ENCODE measurements around the gene MMP25.
A peak's percentile ranks its signal among the peaks of the same experiment; 100 is the strongest.

MMP25 gene

DNA sequence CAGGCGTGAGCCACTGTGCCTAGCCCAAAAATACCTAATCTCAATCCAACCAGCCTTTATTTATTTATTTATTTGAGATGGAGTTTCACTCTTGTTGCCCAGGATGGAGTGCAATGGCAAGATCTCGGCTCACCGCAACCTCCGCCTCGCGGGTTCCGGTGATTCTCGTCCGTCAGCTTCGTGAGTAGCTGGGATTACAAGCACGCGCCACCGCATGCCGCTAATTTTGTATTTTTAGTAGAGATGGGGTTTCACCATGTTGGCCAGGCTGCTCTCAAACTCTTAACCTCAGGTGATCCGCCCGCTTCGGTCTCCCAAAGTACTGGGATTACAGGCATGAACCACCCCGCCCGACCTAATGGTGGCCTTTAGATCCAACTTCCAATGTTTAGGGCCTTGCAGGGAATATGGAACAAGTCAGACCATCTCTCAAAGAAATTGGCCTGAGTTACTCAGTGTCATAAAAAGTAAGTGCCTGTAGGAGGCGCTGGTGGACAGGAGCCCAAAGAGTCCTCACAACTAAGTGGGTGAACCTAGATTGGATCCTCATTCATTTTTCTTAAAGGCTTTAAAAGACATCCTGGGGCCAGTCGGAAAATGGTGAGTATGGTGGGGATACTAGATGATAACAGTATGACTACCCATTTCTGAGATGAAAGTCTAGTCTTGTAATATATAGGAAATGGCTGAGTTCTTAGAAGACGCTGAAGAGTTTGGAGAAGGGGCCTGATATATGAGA is 48.1 kb downstream of the MMP25 start:
- Histone ChIP-seq H3F3A (ENCODE audit: insufficient read depth) (peaks cover 5% of the 10 kb centered on the region; the same call in 1 of the 2 replicates), H3K4me2 (ENCODE audit: low read depth, low read length, poor library complexity, severe bottlenecking) (no peak overlapping the region)

DNA sequence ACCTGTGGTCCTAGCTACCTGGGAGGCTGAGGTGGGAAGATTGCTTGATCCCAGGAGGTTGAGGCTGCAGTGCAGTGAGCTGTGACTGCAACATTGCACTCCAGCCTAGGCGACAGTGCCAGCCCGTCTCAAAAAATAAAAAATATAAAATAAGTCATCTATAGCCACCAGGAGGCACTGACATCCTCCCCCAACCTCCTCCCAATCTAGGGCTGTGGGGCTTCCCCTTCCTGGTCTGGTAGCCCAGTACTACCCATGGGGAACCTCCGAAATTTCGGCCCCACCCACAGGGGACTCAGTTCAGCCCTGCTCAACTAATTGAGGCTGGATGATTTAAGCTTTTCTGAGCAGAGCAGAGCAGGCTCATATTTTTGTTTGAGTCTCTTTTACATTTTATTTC is 49.5 kb downstream of the MMP25 start:
- H2AFZ ChIP-seq (ENCODE audit: low read depth, low read length, severe bottlenecking) = peak overlapping the region; percentile 13
- no peaks in the 10 kb centered on the region for H3K9me2 ChIP-seq (replicated peaks; ENCODE audit: insufficient read depth, low read length)
- no peak overlapping the region for H3K4me2 ChIP-seq (ENCODE audit: low read depth, low read length, poor library complexity, severe bottlenecking)
- no peaks in the 10 kb centered on the region for H3K36me3 ChIP-seq (ENCODE audit: low read length)
- no peak overlapping the region for H3K27ac ChIP-seq (ENCODE audit: low read depth, low read length)
- no peaks in the 10 kb centered on the region for H4K20me1 ChIP-seq (ENCODE audit: low read depth, low read length)
- TF ChIP-seq, protein P1, sequence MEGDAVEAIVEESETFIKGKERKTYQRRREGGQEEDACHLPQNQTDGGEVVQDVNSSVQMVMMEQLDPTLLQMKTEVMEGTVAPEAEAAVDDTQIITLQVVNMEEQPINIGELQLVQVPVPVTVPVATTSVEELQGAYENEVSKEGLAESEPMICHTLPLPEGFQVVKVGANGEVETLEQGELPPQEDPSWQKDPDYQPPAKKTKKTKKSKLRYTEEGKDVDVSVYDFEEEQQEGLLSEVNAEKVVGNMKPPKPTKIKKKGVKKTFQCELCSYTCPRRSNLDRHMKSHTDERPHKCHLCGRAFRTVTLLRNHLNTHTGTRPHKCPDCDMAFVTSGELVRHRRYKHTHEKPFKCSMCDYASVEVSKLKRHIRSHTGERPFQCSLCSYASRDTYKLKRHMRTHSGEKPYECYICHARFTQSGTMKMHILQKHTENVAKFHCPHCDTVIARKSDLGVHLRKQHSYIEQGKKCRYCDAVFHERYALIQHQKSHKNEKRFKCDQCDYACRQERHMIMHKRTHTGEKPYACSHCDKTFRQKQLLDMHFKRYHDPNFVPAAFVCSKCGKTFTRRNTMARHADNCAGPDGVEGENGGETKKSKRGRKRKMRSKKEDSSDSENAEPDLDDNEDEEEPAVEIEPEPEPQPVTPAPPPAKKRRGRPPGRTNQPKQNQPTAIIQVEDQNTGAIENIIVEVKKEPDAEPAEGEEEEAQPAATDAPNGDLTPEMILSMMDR (IDR thresholded peaks at IDR 0.05; ENCODE audit: insufficient read depth, low read length, poor library complexity, severe bottlenecking) = peak; percentile 25
- TF ChIP-seq EZH2phosphoT487 (conservative IDR thresholded peaks at IDR 0.05; ENCODE audit: low read length) = no peak
- no peak overlapping the region for H3K4me3 ChIP-seq (ENCODE audit: insufficient read depth, low read length, poor library complexity, severe bottlenecking)
- no peaks in the 10 kb centered on the region for H3K27me3 ChIP-seq (ENCODE audit: low read length)
- H3K79me2 ChIP-seq (ENCODE audit: insufficient read depth, low read length) = no peaks in the 10 kb centered on the region
- H3F3A ChIP-seq (ENCODE audit: insufficient read depth) = peaks cover 5% of the 10 kb centered on the region; the same call in 1 of the 2 replicates
- H3K9me3 ChIP-seq (ENCODE audit: insufficient read depth, low read length) = no peaks in the 10 kb centered on the region
- no peak overlapping the region for H3K9ac ChIP-seq (ENCODE audit: low read length)

More for the DNA sequence above, 48.1 kb downstream of the MMP25 start:
- TF ChIP-seq, protein P1 (IDR thresholded peaks at IDR 0.05; ENCODE audit: insufficient read depth, low read length, poor library complexity, severe bottlenecking) = peak; percentile 75
- no peak for TF ChIP-seq EZH2phosphoT487 (conservative IDR thresholded peaks at IDR 0.05; ENCODE audit: low read length)
- Histone ChIP-seq H3K79me2 (ENCODE audit: insufficient read depth, low read length) (no peaks in the 10 kb centered on the region), H4K20me1 (ENCODE audit: low read depth, low read length) (no peaks in the 10 kb centered on the region), H3K4me3 (ENCODE audit: insufficient read depth, low read length, poor library complexity, severe bottlenecking) (no peak overlapping the region), H3K9me3 (ENCODE audit: insufficient read depth, low read length) (no peaks in the 10 kb centered on the region), H3K9ac (ENCODE audit: low read length) (no peak overlapping the region), H3K27ac (ENCODE audit: low read depth, low read length) (no peak overlapping the region), H3K27me3 (ENCODE audit: low read length) (no peaks in the 10 kb centered on the region), H2AFZ (ENCODE audit: low read depth, low read length, severe bottlenecking) (no peak overlapping the region), H3K36me3 (ENCODE audit: low read length) (no peaks in the 10 kb centered on the region), H3K9me2 (replicated peaks; ENCODE audit: insufficient read depth, low read length) (no peaks in the 10 kb centered on the region)

DNA sequence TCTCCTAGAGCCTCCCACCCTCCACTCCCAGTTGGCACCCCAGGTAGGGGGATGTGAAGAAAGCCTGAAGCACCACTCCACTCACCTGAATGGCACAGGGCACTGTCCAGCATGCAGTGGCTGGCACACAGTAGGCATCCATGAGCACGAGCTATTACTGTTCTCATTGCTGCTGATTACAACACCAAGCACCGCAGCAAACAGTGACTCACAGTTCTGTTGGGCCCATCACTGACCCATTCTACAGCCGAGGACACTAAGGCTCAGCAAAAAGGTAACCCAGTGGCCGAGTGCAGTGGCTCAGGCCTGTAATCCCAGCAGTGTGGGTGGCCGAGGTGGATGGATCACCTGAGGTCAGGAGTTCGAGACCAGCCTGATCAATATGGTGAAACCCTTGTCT is 50.0 kb downstream of the MMP25 start:
- TF ChIP-seq, protein P1 (IDR thresholded peaks at IDR 0.05; ENCODE audit: insufficient read depth, low read length, poor library complexity, severe bottlenecking) = no peak
- TF ChIP-seq EZH2phosphoT487 (conservative IDR thresholded peaks at IDR 0.05; ENCODE audit: low read length) = no peak
- Histone ChIP-seq H3K36me3 (ENCODE audit: low read length) (no peaks in the 10 kb centered on the region), H3K9ac (ENCODE audit: low read length) (no peak overlapping the region), H3K27ac (ENCODE audit: low read depth, low read length) (no peak overlapping the region), H3K79me2 (ENCODE audit: insufficient read depth, low read length) (no peaks in the 10 kb centered on the region), H3K27me3 (ENCODE audit: low read length) (no peaks in the 10 kb centered on the region), H4K20me1 (ENCODE audit: low read depth, low read length) (no peaks in the 10 kb centered on the region), H3K9me2 (replicated peaks; ENCODE audit: insufficient read depth, low read length) (no peaks in the 10 kb centered on the region), H3K9me3 (ENCODE audit: insufficient read depth, low read length) (no peaks in the 10 kb centered on the region), H3F3A (ENCODE audit: insufficient read depth) (peaks cover 5% of the 10 kb centered on the region; the same call in 1 of the 2 replicates), H3K4me3 (ENCODE audit: insufficient read depth, low read length, poor library complexity, severe bottlenecking) (no peak overlapping the region), H3K4me2 (ENCODE audit: low read depth, low read length, poor library complexity, severe bottlenecking) (no peak overlapping the region), H2AFZ (ENCODE audit: low read depth, low read length, severe bottlenecking) (no peak overlapping the region)
